Activated CD8-positive, alpha-beta T cell treated with anti-CD3 and anti-CD28 coated beads for 36 hours (primary cell): ENCODE results near the gene WHRN. TPM values are rescaled to one million over a fixed set of nuclear protein-coding genes. Genes with fewer than 3 reads are reported as not detected.

Experiments
- ATAC-seq: fragments of 200-7000 bp; cut with Tn5 transposase; one replicate; pipeline ENCODE4 v1.10.0; 2021; ENCODE audit warnings: mild to moderate bottlenecking, moderate library complexity
- CTCF ChIA-PET: fragments of 350-600 bp; sonication (Branson Sonifier 250); formaldehyde crosslinking; loops from one replicate; lab custom pipeline; 2021; ENCODE audit warnings: antibody characterized with exemption; lab: Charles Lee
- POLR2A ChIA-PET: fragments of 350-600 bp; sonication (Branson Sonifier 250); formaldehyde crosslinking; loops from one replicate; lab custom pipeline; 2021; ENCODE audit warnings: antibody characterized with exemption; lab: Charles Lee
- DNase-seq: peaks from one replicate; pipeline ENCODE4 v3.0.0-alpha.2; 2020
- H3K27ac Mint-ChIP-seq: one replicate; pipeline ENCODE4 v1.8.0; 2021; ENCODE audit warnings: mild to moderate bottlenecking, mixed read lengths
- H3K27me3 Mint-ChIP-seq: one replicate; pipeline ENCODE4 v1.8.0; 2021; ENCODE audit warnings: mixed read lengths
- H3K36me3 Mint-ChIP-seq: one replicate; pipeline ENCODE4 v1.8.0; 2021; ENCODE audit warnings: low read depth, mixed read lengths
- H3K4me1 Mint-ChIP-seq: one replicate; pipeline ENCODE4 v1.8.0; 2021; ENCODE audit warnings: low read depth, mixed read lengths
- H3K4me3 Mint-ChIP-seq: one replicate; pipeline ENCODE4 v1.8.0; 2021; ENCODE audit warnings: mild to moderate bottlenecking, moderate library complexity, mixed read lengths
- H3K9me3 Mint-ChIP-seq: one replicate; pipeline ENCODE4 v1.8.0; 2021; ENCODE audit warnings: mixed read lengths
- CTCF ChIP-seq: fragments of 200-600 bp; IDR thresholded peaks from one replicate; pipeline ENCODE4 v1.8.0; 2022; ENCODE audit warnings: antibody characterized with exemption, mild to moderate bottlenecking
- intact Hi-C: fragments of 100-400 bp; cut with micrococcal nuclease; formaldehyde crosslinking; loops from one replicate; pipeline ENCODE4 v1.10.0; 2022
- total RNA-seq, 2 experiments: library from RNA; stranded (reverse); gene quantifications; one replicate each; pipeline ENCODE4 v1.2.3, GENCODE V29; 2021

WHRN gene
- total RNA-seq, 2 experiments from 2014 or later = 12.6 to 14.9 TPM

GRCh38 chr9:114390952-114391351, 114.3 kb downstream of the WHRN start:
- peaks cover 61% of the 10 kb centered on the region for H3K4me1 Mint-ChIP-seq

GRCh38 chr9:114389612-114390368, 115.5 kb downstream of the WHRN start:
- ChIA-PET CTCF (interaction anchor here (0.8 to 10.4 kb wide), 10 partner anchors 8 to 263 kb away, joined by 3 to 98 read pairs (median 6); no protein-coding TSS in a partner anchor), POLR2A (interaction anchor here (0.6 to 17.7 kb wide), 9 partner anchors 7 to 221 kb away, joined by 3 to 351 read pairs (median 15); partner anchors contain the start of genes ATP6V1G1 and TMEM268)
- peak overlapping the region; percentile 94 for H3K27ac Mint-ChIP-seq
- ATAC-seq (peak; percentile 2), DNase-seq (peak; percentile 62)
- peaks cover 49% of the 10 kb centered on the region for H3K4me1 Mint-ChIP-seq
- H3K9me3 Mint-ChIP-seq = no peaks in the 10 kb centered on the region
- H3K27me3 Mint-ChIP-seq = no peaks in the 10 kb centered on the region
- peak; percentile 12 for TF ChIP-seq CTCF
- peak overlapping the region; percentile 84 for H3K4me3 Mint-ChIP-seq
- H3K36me3 Mint-ChIP-seq = peaks cover 76% of the 10 kb centered on the region
- intact Hi-C loops = no loop called here

More at GRCh38 chr9:114390952-114391351, 114.3 kb downstream of the WHRN start:
- CTCF ChIA-PET = interaction anchor here (1.1 to 10.4 kb wide), 6 partner anchors 14 to 50 kb away, joined by 3 to 98 read pairs (median 10); no protein-coding TSS in a partner anchor
- DNase-seq (no peak), ATAC-seq (no peak)
- intact Hi-C loops = no loop called here
- TF ChIP-seq CTCF = no peak
- H3K36me3 Mint-ChIP-seq = peaks cover 78% of the 10 kb centered on the region
- POLR2A ChIA-PET = interaction anchor here (1.5 to 17.7 kb wide), 4 partner anchors 10 to 46 kb away, joined by 4 to 351 read pairs (median 158); no protein-coding TSS in a partner anchor
- H3K9me3 Mint-ChIP-seq = no peaks in the 10 kb centered on the region
- peak overlapping the region; percentile 94 for H3K27ac Mint-ChIP-seq
- H3K27me3 Mint-ChIP-seq = no peaks in the 10 kb centered on the region
- peak overlapping the region; percentile 84 for H3K4me3 Mint-ChIP-seq

GRCh38 chr9:114388764-114389375, 116.4 kb downstream of the WHRN start:
- Mint-ChIP-seq H3K27ac (peak overlapping the region; percentile 94), H3K36me3 (peaks cover 78% of the 10 kb centered on the region), H3K27me3 (no peaks in the 10 kb centered on the region), H3K4me1 (peaks cover 42% of the 10 kb centered on the region), H3K4me3 (peak overlapping the region; percentile 84), H3K9me3 (no peaks in the 10 kb centered on the region)
- intact Hi-C loops = no loop called here
- no peak for TF ChIP-seq CTCF
- CTCF ChIA-PET = interaction anchor here (1.2 to 10.4 kb wide), 8 partner anchors 8 to 203 kb away, joined by 3 to 98 read pairs (median 8); no protein-coding TSS in a partner anchor
- POLR2A ChIA-PET = interaction anchor here (0.6 to 17.7 kb wide), 12 partner anchors 7 to 303 kb away, joined by 3 to 351 read pairs (median 7); partner anchors contain the start of genes ATP6V1G1 and TMEM268
- DNase-seq (no peak), ATAC-seq (no peak)

GRCh38 chr9:114388357-114388682, 117.0 kb downstream of the WHRN start:
- CTCF ChIA-PET = interaction anchor here (0.7 to 10.4 kb wide), 9 partner anchors 9 to 400 kb away, joined by 3 to 98 read pairs (median 7); no protein-coding TSS in a partner anchor
- ATAC-seq (no peak), DNase-seq (no peak)
- H3K4me3 Mint-ChIP-seq = peak overlapping the region; percentile 84
- POLR2A ChIA-PET = interaction anchor here (0.6 to 17.7 kb wide), 15 partner anchors 8 to 321 kb away, joined by 3 to 351 read pairs (median 5); partner anchors contain the start of gene ATP6V1G1
- no peaks in the 10 kb centered on the region for H3K9me3 Mint-ChIP-seq
- peaks cover 40% of the 10 kb centered on the region for H3K4me1 Mint-ChIP-seq
- no peak for TF ChIP-seq CTCF
- peak overlapping the region; percentile 94 for H3K27ac Mint-ChIP-seq
- intact Hi-C loops = no loop called here
- H3K36me3 Mint-ChIP-seq = peaks cover 83% of the 10 kb centered on the region
- no peaks in the 10 kb centered on the region for H3K27me3 Mint-ChIP-seq
